PC-9 (cell line): Measurements from ENCODE around the gene JPH2. TPM values are rescaled to one million over a fixed set of nuclear protein-coding genes. Genes with fewer than 3 reads are reported as not detected.

ENCODE experiments used
- BruUV-seq: library from RNA; stranded (reverse); fragments of 400-500 nt; replicated peaks from 2 replicates; lab custom pipeline; 2021; lab: Mats Ljungman, UMichigan
- CTCF ChIA-PET: fragments of 300-600 bp; sonication (Branson Sonifier 250); formaldehyde crosslinking; loops from one replicate; lab custom pipeline; 2022; ENCODE audit warnings: antibody characterized with exemption; lab: Charles Lee
- POLR2A ChIA-PET: fragments of 300-600 bp; sonication (Branson Sonifier 250); formaldehyde crosslinking; loops from one replicate; lab custom pipeline; 2022; ENCODE audit warnings: antibody characterized with exemption; ENCODE audit not compliant: unreplicated experiment; lab: Charles Lee
- DNase-seq, 2 experiments: peaks; one replicate each; pipeline versions ENCODE4 v3.0.0 to v3.0.0-alpha.2; 2015 to 2022; ENCODE audit warnings: mixed read lengths in 1 of 2
- H2AFZ ChIP-seq: fragments of 200-600 bp; sonication (generic); 2 replicates; pipeline ENCODE4 v1.8.1; 2017; ENCODE audit warnings: antibody characterized with exemption
- H3F3A ChIP-seq: fragments of 200-600 bp; sonication (generic); 2 replicates; pipeline ENCODE4 v1.8.1; 2017; ENCODE audit warnings: antibody characterized with exemption, mild to moderate bottlenecking, low read depth; ENCODE audit not compliant: insufficient read depth
- H3K27ac ChIP-seq: fragments of 200-600 bp; sonication (generic); 2 replicates; pipeline ENCODE4 v1.6.1; 2016; ENCODE audit warnings: mixed run types
- H3K27me3 ChIP-seq: fragments of 200-600 bp; sonication (generic); 2 replicates; pipeline ENCODE4 v1.6.1; 2016; ENCODE audit warnings: low read depth, mixed run types; ENCODE audit not compliant: insufficient read depth
- H3K36me3 ChIP-seq: fragments of 200-600 bp; sonication (generic); 2 replicates; pipeline ENCODE4 v1.6.1; 2016; ENCODE audit warnings: low read depth, mixed run types
- H3K4me1 ChIP-seq: fragments of 200-600 bp; sonication (generic); replicated peaks from 2 replicates; pipeline ENCODE4 v1.6.1; 2016; ENCODE audit warnings: mixed run types; ENCODE audit not compliant: insufficient read depth
- H3K4me2 ChIP-seq: fragments of 200-600 bp; sonication (generic); 2 replicates; pipeline ENCODE4 v1.6.1; 2017; ENCODE audit warnings: mixed run types
- H3K4me3 ChIP-seq: fragments of 200-600 bp; sonication (generic); 2 replicates; pipeline ENCODE4 v1.6.1; 2016; ENCODE audit warnings: mixed run types
- H3K79me2 ChIP-seq: fragments of 200-600 bp; sonication (generic); 2 replicates; pipeline ENCODE4 v1.6.1; 2017; ENCODE audit warnings: low read depth, mixed run types
- H3K9me2 ChIP-seq: fragments of 200-600 bp; sonication (generic); 2 replicates; pipeline ENCODE4 v1.8.1; 2017; ENCODE audit warnings: mild to moderate bottlenecking; ENCODE audit not compliant: insufficient read depth
- H3K9me3 ChIP-seq: fragments of 200-600 bp; sonication (generic); 2 replicates; pipeline ENCODE4 v1.8.1; 2016; ENCODE audit warnings: low read depth; ENCODE audit not compliant: insufficient read depth
- H4K20me1 ChIP-seq: fragments of 200-600 bp; sonication (generic); 2 replicates; pipeline ENCODE4 v1.8.1; 2017; ENCODE audit not compliant: insufficient read depth
- CTCF ChIP-seq: fragments of 200-600 bp; sonication (generic); conservative IDR thresholded peaks from 2 replicates; pipeline ENCODE4 v1.6.1; 2017; ENCODE audit warnings: mixed run types, antibody characterized with exemption, mild to moderate bottlenecking, moderate library complexity
- EZH2 ChIP-seq: fragments of 200-600 bp; sonication (generic); IDR thresholded peaks from 2 replicates; pipeline ENCODE4 v1.8.0; 2017; ENCODE audit warnings: antibody characterized with exemption, low read depth
- intact Hi-C: fragments of 100-400 bp; cut with micrococcal nuclease; formaldehyde crosslinking; loops from one replicate; pipeline ENCODE4 v1.10.0; 2022; ENCODE audit not compliant: unreplicated experiment
- total RNA-seq: library from RNA; stranded (reverse); gene quantifications from 2 replicates; pipeline ENCODE4 v1.2.3, GENCODE V29; 2021

Gene JPH2
- total RNA-seq, 1 experiment from 2014 or later = 41.1 TPM

GRCh38 chr20:44186201-44186600 is 787 bp downstream of the JPH2 start:
- peaks cover 52% of the 10 kb centered on the region for H3F3A ChIP-seq
- CTCF ChIA-PET = interaction anchor here (0.6 kb wide), 1 partner anchor 26 kb away, joined by 4 read pairs; no protein-coding TSS in a partner anchor

DNA sequence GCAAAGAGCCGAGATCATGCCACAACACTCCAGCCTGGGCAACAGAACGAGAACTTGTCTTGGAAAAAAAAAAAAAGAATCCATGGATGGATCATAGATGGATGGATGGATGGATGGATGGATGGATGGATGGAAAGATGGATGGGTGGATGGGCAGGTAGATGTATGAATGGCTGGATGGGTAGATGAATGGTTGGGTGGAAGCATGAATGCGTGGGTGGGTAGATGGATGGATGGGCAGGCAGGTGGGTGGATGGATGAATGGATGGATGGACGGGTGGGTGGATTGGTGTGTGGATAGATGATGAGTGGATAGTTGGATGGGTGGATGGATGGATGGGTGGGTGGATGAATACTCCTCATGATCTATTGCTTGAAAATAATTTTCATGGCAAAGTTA is 1.4 kb downstream of the JPH2 start:
- Histone ChIP-seq H3K4me2 (peak overlapping the region; percentile 93), H3K79me2 (peaks cover 62% of the 10 kb centered on the region), H3K4me3 (peak overlapping the region; percentile 97), H4K20me1 (no peaks in the 10 kb centered on the region), H3F3A (peaks cover 52% of the 10 kb centered on the region), H3K9me2 (no peaks in the 10 kb centered on the region), H3K27ac (peak overlapping the region; percentile 91), H3K27me3 (no peaks in the 10 kb centered on the region), H3K4me1 (peaks cover 79% of the 10 kb centered on the region), H3K9me3 (no peaks in the 10 kb centered on the region), H3K36me3 (0 out of 2 replicates have a peak, but pooled peaks cover 5% of the 10 kb centered on the region), H2AFZ (no peak overlapping the region)
- ChIA-PET CTCF (no interaction called here), POLR2A (interaction anchor here (0.5 to 0.7 kb wide), 3 partner anchors 21 to 424 kb away, joined by 3 to 6 read pairs (median 5); no protein-coding TSS in a partner anchor)
- intact Hi-C loops = loop anchor here (5.0 kb wide), 1 partner anchor 738 kb away; no protein-coding TSS in a partner anchor
- BruUV-seq = TSS peak; percentile 13
- TF ChIP-seq CTCF (no peak), EZH2 (no peak)
- no peak for DNase-seq

More at GRCh38 chr20:44186201-44186600, 787 bp downstream of the JPH2 start:
- TF ChIP-seq EZH2 = no peak
- no peak for TF ChIP-seq CTCF
- no TSS peak for BruUV-seq
- intact Hi-C loops = loop anchor here (5.0 kb wide), 1 partner anchor 739 kb away; no protein-coding TSS in a partner anchor
- DNase-seq = no peak
- no peaks in the 10 kb centered on the region for H3K36me3 ChIP-seq
- no peaks in the 10 kb centered on the region for H3K27me3 ChIP-seq
- POLR2A ChIA-PET = interaction anchor here (0.5 to 0.7 kb wide), 5 partner anchors 21 to 438 kb away, joined by 3 to 12 read pairs (median 6); no protein-coding TSS in a partner anchor
- peak overlapping the region; percentile 93 for H3K4me2 ChIP-seq
- H3K9me2 ChIP-seq = no peaks in the 10 kb centered on the region
- H3K79me2 ChIP-seq = peaks cover 56% of the 10 kb centered on the region
- peak overlapping the region; percentile 97 for H3K4me3 ChIP-seq
- no peaks in the 10 kb centered on the region for H3K9me3 ChIP-seq
- H4K20me1 ChIP-seq = no peaks in the 10 kb centered on the region
- H3K4me1 ChIP-seq = peaks cover 79% of the 10 kb centered on the region
- H3K27ac ChIP-seq = peak overlapping the region; percentile 91
- H2AFZ ChIP-seq = peak overlapping the region; percentile 75; the same call in 1 of the 2 replicates

- H3F3A ChIP-seq = peaks cover 44% of the 10 kb centered on the region
- no peak overlapping the region for H3K27ac ChIP-seq
- peaks cover 82% of the 10 kb centered on the region for H3K79me2 ChIP-seq
- ChIA-PET POLR2A (interaction anchor here (0.6 kb wide), 1 partner anchor 330 kb away, joined by 4 read pairs; no protein-coding TSS in a partner anchor), CTCF (no interaction called here)
- TF ChIP-seq CTCF = no peak
- TF ChIP-seq EZH2 = no peak
- no peaks in the 10 kb centered on the region for H4K20me1 ChIP-seq
- no peak overlapping the region for H2AFZ ChIP-seq
- no peaks in the 10 kb centered on the region for H3K9me2 ChIP-seq
- 0 out of 2 replicates have a peak, but pooled peaks cover 7% of the 10 kb centered on the region for H3K36me3 ChIP-seq
- intact Hi-C loops = no loop called here
- no TSS peak for BruUV-seq
- H3K9me3 ChIP-seq = no peaks in the 10 kb centered on the region
- no peak for DNase-seq
- peak overlapping the region; percentile 20 for H3K4me3 ChIP-seq
- H3K4me2 ChIP-seq = peak overlapping the region; percentile 93
- peaks cover 73% of the 10 kb centered on the region for H3K4me1 ChIP-seq
- no peaks in the 10 kb centered on the region for H3K27me3 ChIP-seq
Observed at GRCh38 chr20:44183282-44183681, 3.7 kb downstream of the JPH2 start.
